Upper lobe of right lung (tissue), 1 donor: ENCODE data around the gene TRIM69. TPM values are rescaled to one million over a fixed set of nuclear protein-coding genes. Genes with fewer than 3 reads are reported as not detected.
"Not testable (repeated sequence)": the region's sequence is repeated elsewhere in the genome, so short reads cannot be mapped to it uniquely, and the experiment has no call there.

Experiments
- ATAC-seq: fragments of 200-7000 bp; cut with Tn5 transposase; one replicate; pipeline ENCODE4 v1.9.1; 2020; ENCODE audit warnings: mild to moderate bottlenecking, moderate library complexity
- DNase-seq: peaks from one replicate; pipeline ENCODE4 v3.0.0-alpha.2; 2020
- H3K27ac ChIP-seq: fragments of 200-600 bp; one replicate; pipeline ENCODE4 v1.8.0; 2022
- H3K27me3 ChIP-seq: fragments of 200-600 bp; one replicate; pipeline ENCODE4 v1.8.0; 2022; ENCODE audit warnings: mild to moderate bottlenecking
- H3K36me3 ChIP-seq: fragments of 200-600 bp; one replicate; pipeline ENCODE4 v1.8.0; 2022
- H3K4me1 ChIP-seq: fragments of 200-600 bp; one replicate; pipeline ENCODE4 v1.8.0; 2022
- H3K4me3 ChIP-seq: fragments of 200-600 bp; one replicate; pipeline ENCODE4 v1.8.0; 2022; ENCODE audit warnings: mild to moderate bottlenecking
- H3K9me3 ChIP-seq: fragments of 200-600 bp; one replicate; pipeline ENCODE4 v1.8.0; 2022
- CTCF ChIP-seq: fragments of 200-600 bp; IDR thresholded peaks from one replicate; pipeline ENCODE4 v1.8.0; 2022; ENCODE audit warnings: antibody characterized with exemption
- intact Hi-C: fragments of 100-400 bp; cut with DNase I; formaldehyde crosslinking; loops from one replicate; pipeline ENCODE4 v1.11.0; 2022
- total RNA-seq: library from RNA; stranded (reverse); fragmentation: NEBNext Ultra II Directional; extraction: Animal tissue kit (Norgen Biotek cat#: 25700); gene quantifications from one replicate; pipeline ENCODE4 v1.2.1, GENCODE V29; 2021
- donor health status: DM: no; HTN: yes; CAD: no; lungs with severe emphysema.

TRIM69 gene
- total RNA-seq, 1 donor from 2014 or later = 25.4 TPM

GRCh38 chr15:44734839-44735481 lies 1.4 kb upstream of the TRIM69 start:
- intact Hi-C loops = loop anchor here (10.0 kb wide), 1 partner anchor 80 kb away; no protein-coding TSS in a partner anchor
- H3K27me3 ChIP-seq = no peaks in the 10 kb centered on the region
- peak overlapping the region; percentile 78 for H3K27ac ChIP-seq
- H3K4me3 ChIP-seq = no peak overlapping the region
- ATAC-seq = no peak
- H3K4me1 ChIP-seq = peaks cover 21% of the 10 kb centered on the region
- H3K36me3 ChIP-seq = peaks cover 9% of the 10 kb centered on the region
- TF ChIP-seq CTCF = no peak
- H3K9me3 ChIP-seq = no peaks in the 10 kb centered on the region
- no peak for DNase-seq

GRCh38 chr15:44735482-44736180 lies 697 bp upstream of the TRIM69 start:
- no peak for TF ChIP-seq CTCF
- intact Hi-C loops = loop anchor here (10.0 kb wide), 1 partner anchor 81 kb away; no protein-coding TSS in a partner anchor
- peaks cover 15% of the 10 kb centered on the region for H3K4me1 ChIP-seq
- ATAC-seq (peak; percentile 90), DNase-seq (no peak)
- peaks cover 9% of the 10 kb centered on the region for H3K36me3 ChIP-seq
- no peaks in the 10 kb centered on the region for H3K9me3 ChIP-seq
- peak overlapping the region; percentile 78 for H3K27ac ChIP-seq
- no peaks in the 10 kb centered on the region for H3K27me3 ChIP-seq
- no peak overlapping the region for H3K4me3 ChIP-seq

GRCh38 chr15:44738340-44738984 lies 2.1 kb downstream of the TRIM69 start:
- DNase-seq = no peak
- TF ChIP-seq CTCF = peak; percentile 79
- Histone ChIP-seq H3K27ac (no peak overlapping the region), H3K9me3 (no peaks in the 10 kb centered on the region), H3K36me3 (no peaks in the 10 kb centered on the region), H3K4me1 (peaks cover 13% of the 10 kb centered on the region), H3K27me3 (no peaks in the 10 kb centered on the region), H3K4me3 (no peak overlapping the region)
- intact Hi-C loops = loop anchor here (10.0 kb wide), 1 partner anchor 84 kb away; no protein-coding TSS in a partner anchor
- ATAC-seq = peak; percentile 76

- not testable (repeated sequence) for H3K27ac ChIP-seq, H3K27me3 ChIP-seq, H3K9me3 ChIP-seq, H3K36me3 ChIP-seq, H3K4me3 ChIP-seq, ATAC-seq, DNase-seq
- intact Hi-C loops = loop anchor here (10.0 kb wide), 1 partner anchor 85 kb away; no protein-coding TSS in a partner anchor
- peaks cover 13% of the 10 kb centered on the region for H3K4me1 ChIP-seq
Measured at GRCh38 chr15:44739222-44739847, 3.0 kb downstream of the TRIM69 start.

- ATAC-seq, intact Hi-C loops, H3K4me3 ChIP-seq, H3K27me3 ChIP-seq, H3K27ac ChIP-seq, H3K36me3 ChIP-seq, H3K4me1 ChIP-seq, H3K9me3 ChIP-seq, DNase-seq: not testable (repeated sequence)
Measured at GRCh38 chr15:44743454-44743853, 7.1 kb downstream of the TRIM69 start.

- H3K36me3 ChIP-seq = no peaks in the 10 kb centered on the region
- TF ChIP-seq CTCF = no peak
- H3K4me3 ChIP-seq = no peak overlapping the region
- H3K9me3 ChIP-seq = no peaks in the 10 kb centered on the region
- H3K27me3 ChIP-seq = no peaks in the 10 kb centered on the region
- intact Hi-C loops = no loop called here
- DNase-seq = no peak
- no peak overlapping the region for H3K27ac ChIP-seq
- ATAC-seq = no peak
- no peaks in the 10 kb centered on the region for H3K4me1 ChIP-seq
Measured at GRCh38 chr15:44753345-44753744, 17.0 kb downstream of the TRIM69 start.
